H1 (cell line): ENCODE measurements around the gene TAAR1.

Source experiments
- CBX8 ChIP-seq: fragments of 300-800, 300-1000 bp; sonication (generic); IDR thresholded peaks from 2 replicates; pipeline ENCODE4 v1.7.1; 2016; ENCODE audit warnings: low read depth, low read length, borderline replicate concordance
- JUN ChIP-seq: IDR thresholded peaks from 2 replicates; pipeline ENCODE4 v1.6.1; 2011; ENCODE audit warnings: low read depth, mild to moderate bottlenecking, improper control_type of control experiment, low read length
- MAFK ChIP-seq: IDR thresholded peaks from 2 replicates; pipeline ENCODE4 v1.6.1; 2012; ENCODE audit warnings: low read depth, mild to moderate bottlenecking, improper control_type of control experiment, low read length
- MAX ChIP-seq: IDR thresholded peaks from 2 replicates; pipeline ENCODE4 v1.6.1; 2012; ENCODE audit warnings: inconsistent platforms
- RNF2 ChIP-seq: fragments of 200-900, 300-1000 bp; sonication (generic); IDR thresholded peaks from 2 replicates; pipeline ENCODE4 v1.7.1; 2016; ENCODE audit warnings: borderline replicate concordance, low read depth, mild to moderate bottlenecking, antibody characterized with exemption, low read length; ENCODE audit not compliant: poor library complexity, severe bottlenecking; ENCODE audit errors: missing control alignments
- RXRA ChIP-seq: IDR thresholded peaks from 2 replicates; pipeline ENCODE4 v1.6.1; 2011; ENCODE audit warnings: low read depth, mild to moderate bottlenecking, low read length, moderate library complexity; ENCODE audit not compliant: insufficient read depth
- SP1 ChIP-seq: IDR thresholded peaks from 2 replicates; pipeline ENCODE4 v1.6.1; 2011; ENCODE audit warnings: low read depth, low read length
- TAF1 ChIP-seq: IDR thresholded peaks from 2 replicates; pipeline ENCODE4 v1.6.1; 2011; ENCODE audit warnings: mild to moderate bottlenecking, low read depth, low read length
- YY1 ChIP-seq: IDR thresholded peaks from 2 replicates; pipeline ENCODE4 v1.6.1; 2011; ENCODE audit warnings: low read depth, mild to moderate bottlenecking, low read length
- TF ChIP-seq, protein P1 (sequence below), 3 experiments: IDR thresholded peaks; 1 replicate in 2 of 3; 2 replicates in 1 of 3; pipeline versions ENCODE4 v1.5.1 to v1.6.1; 2011; ENCODE audit warnings: low read length in 3 of 3, mild to moderate bottlenecking in 3 of 3, inconsistent platforms in 2 of 3, low read depth in 1 of 3, moderate library complexity in 1 of 3; ENCODE audit not compliant: insufficient read depth in 1 of 3; ENCODE audit errors: control extremely low read depth in 1 of 3
- TF ChIP-seq, protein P2 (sequence below): IDR thresholded peaks from 2 replicates; pipeline ENCODE4 v1.6.1; 2011; ENCODE audit warnings: low read depth, mild to moderate bottlenecking, low read length; ENCODE audit not compliant: insufficient read depth

GRCh38 chr6:132648828-132649227 lies 10.2 kb downstream of the TAAR1 start:
- no peak for TF ChIP-seq MAFK
- no peak for TF ChIP-seq RXRA
- no peak for TF ChIP-seq TAF1
- TF ChIP-seq, protein P1, sequence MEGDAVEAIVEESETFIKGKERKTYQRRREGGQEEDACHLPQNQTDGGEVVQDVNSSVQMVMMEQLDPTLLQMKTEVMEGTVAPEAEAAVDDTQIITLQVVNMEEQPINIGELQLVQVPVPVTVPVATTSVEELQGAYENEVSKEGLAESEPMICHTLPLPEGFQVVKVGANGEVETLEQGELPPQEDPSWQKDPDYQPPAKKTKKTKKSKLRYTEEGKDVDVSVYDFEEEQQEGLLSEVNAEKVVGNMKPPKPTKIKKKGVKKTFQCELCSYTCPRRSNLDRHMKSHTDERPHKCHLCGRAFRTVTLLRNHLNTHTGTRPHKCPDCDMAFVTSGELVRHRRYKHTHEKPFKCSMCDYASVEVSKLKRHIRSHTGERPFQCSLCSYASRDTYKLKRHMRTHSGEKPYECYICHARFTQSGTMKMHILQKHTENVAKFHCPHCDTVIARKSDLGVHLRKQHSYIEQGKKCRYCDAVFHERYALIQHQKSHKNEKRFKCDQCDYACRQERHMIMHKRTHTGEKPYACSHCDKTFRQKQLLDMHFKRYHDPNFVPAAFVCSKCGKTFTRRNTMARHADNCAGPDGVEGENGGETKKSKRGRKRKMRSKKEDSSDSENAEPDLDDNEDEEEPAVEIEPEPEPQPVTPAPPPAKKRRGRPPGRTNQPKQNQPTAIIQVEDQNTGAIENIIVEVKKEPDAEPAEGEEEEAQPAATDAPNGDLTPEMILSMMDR (IDR thresholded peaks at IDR 0.05; ENCODE audit: control extremely low read depth in 1 of 3, insufficient read depth in 1 of 3, low read depth in 1 of 3, low read length in 3 of 3), result no peak
- TF ChIP-seq JUN, result no peak
- TF ChIP-seq, protein P2, sequence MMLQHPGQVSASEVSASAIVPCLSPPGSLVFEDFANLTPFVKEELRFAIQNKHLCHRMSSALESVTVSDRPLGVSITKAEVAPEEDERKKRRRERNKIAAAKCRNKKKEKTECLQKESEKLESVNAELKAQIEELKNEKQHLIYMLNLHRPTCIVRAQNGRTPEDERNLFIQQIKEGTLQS, result no peak
- TF ChIP-seq SP1, result no peak
- no peak for TF ChIP-seq YY1
- TF ChIP-seq RNF2, result no peak
- no peak for TF ChIP-seq MAX
- no peak for TF ChIP-seq CBX8
